Caco-2 (cell line): ENCODE measurements around the gene CORO2A. TPM values are rescaled to one million over a fixed set of nuclear protein-coding genes. Genes with fewer than 3 reads are reported as not detected.

Experiments used
- BruUV-seq: library from RNA; stranded (reverse); fragments of 400-500 nt; replicated peaks from 2 replicates; lab custom pipeline; 2021; lab: Mats Ljungman, UMichigan
- CTCF ChIA-PET: fragments of 300-600 bp; sonication (Branson Sonifier 250); formaldehyde crosslinking; loops from one replicate; lab custom pipeline; 2022; ENCODE audit warnings: antibody characterized with exemption; lab: Charles Lee
- POLR2A ChIA-PET: fragments of 300-600 bp; sonication (Branson Sonifier 250); formaldehyde crosslinking; loops from one replicate; lab custom pipeline; 2022; ENCODE audit warnings: antibody characterized with exemption; lab: Charles Lee
- DNase-seq, 2 experiments: peaks; one replicate each; pipeline versions ENCODE4 v3.0.0 to v3.0.0-alpha.2; 2020 to 2022
- H3K27me3 ChIP-seq: replicated peaks from 2 replicates; pipeline ENCODE4 v1.6.0; 2011; ENCODE audit warnings: low read length; ENCODE audit not compliant: control insufficient read depth, insufficient read depth
- H3K36me3 ChIP-seq: 2 replicates; pipeline ENCODE4 v1.5.1; 2011; ENCODE audit warnings: low read length; ENCODE audit not compliant: control insufficient read depth, insufficient read depth
- H3K4me1 ChIP-seq: fragments of 250-450 bp; sonication (Bioruptor Pico); 2 replicates; pipeline ENCODE4 v1.5.1; 2020; ENCODE audit warnings: mild to moderate bottlenecking
- H3K4me3 ChIP-seq: 2 replicates; pipeline ENCODE4 v1.5.1; 2011; ENCODE audit warnings: low read depth, mild to moderate bottlenecking, control low read depth, low read length
- H3K9me3 ChIP-seq: fragments of 250-450 bp; sonication (Bioruptor Pico); 2 replicates; pipeline ENCODE4 v1.5.1; 2020; ENCODE audit warnings: mild to moderate bottlenecking, moderate library complexity
- H3K27ac Mint-ChIP-seq: one replicate; pipeline ENCODE4 v1.8.0; 2022; ENCODE audit warnings: mixed read lengths; ENCODE audit not compliant: unreplicated experiment
- H3K27me3 Mint-ChIP-seq: one replicate; pipeline ENCODE4 v1.8.0; 2022; ENCODE audit warnings: mixed read lengths; ENCODE audit not compliant: insufficient read depth, unreplicated experiment
- H3K36me3 Mint-ChIP-seq: one replicate; pipeline ENCODE4 v1.8.0; 2022; ENCODE audit warnings: mild to moderate bottlenecking, mixed read lengths; ENCODE audit not compliant: insufficient read depth, unreplicated experiment
- H3K4me1 Mint-ChIP-seq: one replicate; pipeline ENCODE4 v1.8.0; 2022; ENCODE audit warnings: low read depth, mixed read lengths; ENCODE audit not compliant: unreplicated experiment
- H3K4me3 Mint-ChIP-seq: one replicate; pipeline ENCODE4 v1.8.0; 2022; ENCODE audit warnings: mild to moderate bottlenecking, moderate library complexity, mixed read lengths; ENCODE audit not compliant: unreplicated experiment
- H3K9me3 Mint-ChIP-seq: one replicate; pipeline ENCODE4 v1.8.0; 2022; ENCODE audit warnings: mixed read lengths; ENCODE audit not compliant: unreplicated experiment
- CTCF ChIP-seq, 2 experiments: fragments of 200-600 bp in 1 of 2; IDR thresholded peaks; 1 replicate in 1 of 2; 2 replicates in 1 of 2; pipeline versions ENCODE4 v1.5.1 to v1.8.0; 2011 to 2022; ENCODE audit warnings: antibody characterized with exemption in 1 of 2, control low read depth in 1 of 2, inconsistent platforms in 1 of 2, low read depth in 1 of 2, low read length in 1 of 2, mild to moderate bottlenecking in 1 of 2, moderate library complexity in 1 of 2; ENCODE audit not compliant: insufficient read depth in 1 of 2, severe bottlenecking in 1 of 2, unreplicated experiment in 1 of 2
- intact Hi-C: fragments of 100-400 bp; cut with micrococcal nuclease; formaldehyde crosslinking; loops from one replicate; pipeline ENCODE4 v1.10.0; 2022; ENCODE audit not compliant: unreplicated experiment
- total RNA-seq: library from RNA; stranded (reverse); gene quantifications from 2 replicates; pipeline ENCODE4 v1.2.3, GENCODE V29; 2022

CORO2A gene
- total RNA-seq, 1 experiment from 2014 or later, result 18.9 TPM

- Histone ChIP-seq H3K9me3 (no peaks in the 10 kb centered on the region), H3K4me3 (no peak overlapping the region), H3K27me3 (no peaks in the 10 kb centered on the region), H3K36me3 (no peaks in the 10 kb centered on the region), H3K4me1 (peaks cover 38% of the 10 kb centered on the region)
- no peak for DNase-seq
- H3K36me3 Mint-ChIP-seq, result peaks cover 9% of the 10 kb centered on the region
- peak overlapping the region; percentile 19 for H3K27ac Mint-ChIP-seq
- BruUV-seq, result no TSS peak
- H3K4me3 Mint-ChIP-seq, result no peak overlapping the region
- intact Hi-C loops, result no loop called here
- no peaks in the 10 kb centered on the region for H3K27me3 Mint-ChIP-seq
- CTCF ChIA-PET, result interaction anchor here (0.6 kb wide), 1 partner anchor 1221 kb away, joined by 5 read pairs; no protein-coding TSS in a partner anchor
- POLR2A ChIA-PET, result no interaction called here
- peaks cover 28% of the 10 kb centered on the region for H3K4me1 Mint-ChIP-seq
- H3K9me3 Mint-ChIP-seq, result no peaks in the 10 kb centered on the region
- TF ChIP-seq CTCF (IDR thresholded peaks at IDR 0.05; ENCODE audit: insufficient read depth in 1 of 2, low read depth in 1 of 2, low read length in 1 of 2, severe bottlenecking in 1 of 2, unreplicated experiment in 1 of 2), result no peak
Measured at GRCh38 chr9:98181746-98182068, 10.7 kb downstream of the CORO2A start.

- peaks cover 35% of the 10 kb centered on the region for H3K4me1 Mint-ChIP-seq
- no peaks in the 10 kb centered on the region for H3K36me3 ChIP-seq
- H3K27ac Mint-ChIP-seq, result peak overlapping the region; percentile 19
- H3K9me3 Mint-ChIP-seq, result no peaks in the 10 kb centered on the region
- peaks cover 45% of the 10 kb centered on the region for H3K4me1 ChIP-seq
- no peaks in the 10 kb centered on the region for H3K27me3 Mint-ChIP-seq
- POLR2A ChIA-PET, result no interaction called here
- CTCF ChIA-PET, result no interaction called here
- no peak overlapping the region for H3K4me3 Mint-ChIP-seq
- H3K4me3 ChIP-seq, result no peak overlapping the region
- H3K36me3 Mint-ChIP-seq, result peaks cover 9% of the 10 kb centered on the region
- H3K27me3 ChIP-seq, result no peaks in the 10 kb centered on the region
- no peak for DNase-seq
- no peak for TF ChIP-seq CTCF (IDR thresholded peaks at IDR 0.05; ENCODE audit: insufficient read depth in 1 of 2, low read depth in 1 of 2, low read length in 1 of 2, severe bottlenecking in 1 of 2, unreplicated experiment in 1 of 2)
- H3K9me3 ChIP-seq, result no peaks in the 10 kb centered on the region
- intact Hi-C loops, result no loop called here
- no TSS peak for BruUV-seq
Measured at GRCh38 chr9:98180996-98181395, 11.4 kb downstream of the CORO2A start.

GRCh38 chr9:98178874-98179850 is 13.3 kb downstream of the CORO2A start:
- peaks cover 5% of the 10 kb centered on the region for H3K36me3 Mint-ChIP-seq
- no peaks in the 10 kb centered on the region for H3K27me3 Mint-ChIP-seq
- H3K36me3 ChIP-seq, result no peaks in the 10 kb centered on the region
- POLR2A ChIA-PET, result interaction anchor here (1.1 kb wide), 1 partner anchor 123 kb away, joined by 4 read pairs; the partner anchor contains the start of gene NANS
- H3K9me3 Mint-ChIP-seq, result no peaks in the 10 kb centered on the region
- H3K27ac Mint-ChIP-seq, result peak overlapping the region; percentile 24
- no peak overlapping the region for H3K4me3 Mint-ChIP-seq
- peaks cover 44% of the 10 kb centered on the region for H3K4me1 Mint-ChIP-seq
- BruUV-seq, result no TSS peak
- DNase-seq, result no peak
- CTCF ChIA-PET, result interaction anchor here (1.3 kb wide), 1 partner anchor 60 kb away, joined by 3 read pairs; the partner anchor contains the start of gene TRIM14
- no peak overlapping the region for H3K4me3 ChIP-seq
- H3K9me3 ChIP-seq, result no peaks in the 10 kb centered on the region
- intact Hi-C loops, result no loop called here
- H3K4me1 ChIP-seq, result peaks cover 64% of the 10 kb centered on the region
- no peaks in the 10 kb centered on the region for H3K27me3 ChIP-seq
- TF ChIP-seq CTCF (IDR thresholded peaks at IDR 0.05; ENCODE audit: insufficient read depth in 1 of 2, low read depth in 1 of 2, low read length in 1 of 2, severe bottlenecking in 1 of 2, unreplicated experiment in 1 of 2), result no peak
